ENCODE measurements around the gene UPB1.

UPB1 gene

GRCh38 chr22:24455039-24455438 is 40.1 kb upstream of the UPB1 start:
- Histone ChIP-seq H3K4me1 (ENCODE audit: control insufficient read depth, low read length) (peaks cover 22% of the 10 kb centered on the region), H3K9me2 (replicated peaks; ENCODE audit: control insufficient read depth, low read length) (no peaks in the 10 kb centered on the region), H3K4me2 (ENCODE audit: low read length) (no peak overlapping the region), H3F3A (ENCODE audit: control insufficient read depth, insufficient read depth) (no peaks in the 10 kb centered on the region), H3K27ac (ENCODE audit: low read depth, low read length) (no peak overlapping the region), H3K9me3 (ENCODE audit: control insufficient read depth, insufficient read depth, low read length) (peaks cover 4% of the 10 kb centered on the region; the same call in 1 of the 2 replicates), H3K79me2 (ENCODE audit: control insufficient read depth, low read length) (no peaks in the 10 kb centered on the region), H4K20me1 (ENCODE audit: control insufficient read depth, insufficient read depth, low read depth, low read length) (no peaks in the 10 kb centered on the region), H3K4me3 (ENCODE audit: low read length) (no peak overlapping the region), H3K36me3 (ENCODE audit: control insufficient read depth, low read length) (0 out of 2 replicates have a peak, but pooled peaks cover 4% of the 10 kb centered on the region), H3K27me3 (ENCODE audit: control insufficient read depth, low read length) (no peaks in the 10 kb centered on the region)
- TF ChIP-seq EZH2phosphoT487 (IDR thresholded peaks at IDR 0.05; ENCODE audit: borderline replicate concordance, low read length) (no peak), CTCF (IDR thresholded peaks at IDR 0.05; ENCODE audit: low read depth, low read length, poor library complexity, severe bottlenecking) (no peak)

- Histone ChIP-seq H3K36me3 (ENCODE audit: control insufficient read depth, low read length) (0 out of 2 replicates have a peak, but pooled peaks cover 4% of the 10 kb centered on the region), H3K9me2 (replicated peaks; ENCODE audit: control insufficient read depth, low read length) (no peaks in the 10 kb centered on the region), H3K9me3 (ENCODE audit: control insufficient read depth, insufficient read depth, low read length) (peaks cover 4% of the 10 kb centered on the region; the same call in 1 of the 2 replicates), H3K79me2 (ENCODE audit: control insufficient read depth, low read length) (no peaks in the 10 kb centered on the region), H3F3A (ENCODE audit: control insufficient read depth, insufficient read depth) (no peaks in the 10 kb centered on the region), H3K4me1 (ENCODE audit: control insufficient read depth, low read length) (peaks cover 22% of the 10 kb centered on the region), H3K27ac (ENCODE audit: low read depth, low read length) (no peak overlapping the region), H4K20me1 (ENCODE audit: control insufficient read depth, insufficient read depth, low read depth, low read length) (no peaks in the 10 kb centered on the region), H3K4me3 (ENCODE audit: low read length) (no peak overlapping the region), H3K27me3 (ENCODE audit: control insufficient read depth, low read length) (no peaks in the 10 kb centered on the region), H3K4me2 (ENCODE audit: low read length) (no peak overlapping the region)
- no peak for TF ChIP-seq EZH2phosphoT487 (IDR thresholded peaks at IDR 0.05; ENCODE audit: borderline replicate concordance, low read length)
- TF ChIP-seq CTCF (IDR thresholded peaks at IDR 0.05; ENCODE audit: low read depth, low read length, poor library complexity, severe bottlenecking), result no peak
Measured at GRCh38 chr22:24455751-24456426, 39.2 kb upstream of the UPB1 start.

- H3K4me2 ChIP-seq (ENCODE audit: low read length), result no peak overlapping the region
- H3K9me3 ChIP-seq (ENCODE audit: control insufficient read depth, insufficient read depth, low read length), result no peaks in the 10 kb centered on the region
- no peaks in the 10 kb centered on the region for H4K20me1 ChIP-seq (ENCODE audit: control insufficient read depth, insufficient read depth, low read depth, low read length)
- H3K9me2 ChIP-seq (replicated peaks; ENCODE audit: control insufficient read depth, low read length), result no peaks in the 10 kb centered on the region
- no peak for TF ChIP-seq CTCF (IDR thresholded peaks at IDR 0.05; ENCODE audit: low read depth, low read length, poor library complexity, severe bottlenecking)
- TF ChIP-seq EZH2phosphoT487 (IDR thresholded peaks at IDR 0.05; ENCODE audit: borderline replicate concordance, low read length), result no peak
- no peaks in the 10 kb centered on the region for H3K27me3 ChIP-seq (ENCODE audit: control insufficient read depth, low read length)
- no peaks in the 10 kb centered on the region for H3F3A ChIP-seq (ENCODE audit: control insufficient read depth, insufficient read depth)
- no peak overlapping the region for H3K27ac ChIP-seq (ENCODE audit: low read depth, low read length)
- peaks cover 23% of the 10 kb centered on the region for H3K4me1 ChIP-seq (ENCODE audit: control insufficient read depth, low read length)
- no peaks in the 10 kb centered on the region for H3K36me3 ChIP-seq (ENCODE audit: control insufficient read depth, low read length)
- H3K4me3 ChIP-seq (ENCODE audit: low read length), result no peak overlapping the region
- no peaks in the 10 kb centered on the region for H3K79me2 ChIP-seq (ENCODE audit: control insufficient read depth, low read length)
Measured at GRCh38 chr22:24457894-24458420, 37.2 kb upstream of the UPB1 start.

Data from DOHH2 (cell line).